ENCODE results near the gene CYP21A2. TPM values are rescaled to one million over a fixed set of nuclear protein-coding genes. Genes with fewer than 3 reads are reported as not detected.
"Not testable (repeated sequence)": the region's sequence is repeated elsewhere in the genome, so short reads cannot be mapped to it uniquely, and the experiment has no call there.

Gene CYP21A2
- total RNA-seq, 1 donor from 2014 or later = 0.44 TPM

DNA sequence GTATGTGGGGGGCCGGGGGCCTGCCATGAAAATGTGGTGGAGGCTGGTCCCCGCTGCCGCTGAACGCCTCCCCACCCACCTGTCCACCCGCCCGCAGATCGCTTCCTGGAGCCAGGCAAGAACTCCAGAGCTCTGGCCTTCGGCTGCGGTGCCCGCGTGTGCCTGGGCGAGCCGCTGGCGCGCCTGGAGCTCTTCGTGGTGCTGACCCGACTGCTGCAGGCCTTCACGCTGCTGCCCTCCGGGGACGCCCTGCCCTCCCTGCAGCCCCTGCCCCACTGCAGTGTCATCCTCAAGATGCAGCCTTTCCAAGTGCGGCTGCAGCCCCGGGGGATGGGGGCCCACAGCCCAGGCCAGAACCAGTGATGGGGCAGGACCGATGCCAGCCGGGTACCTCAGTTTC, 30.2 kb upstream of the CYP21A2 start:
- not testable (repeated sequence) for H3K4me1 Mint-ChIP-seq (ENCODE audit: unreplicated experiment); H3K4me3 Mint-ChIP-seq (ENCODE audit: unreplicated experiment); H3K27me3 Mint-ChIP-seq (ENCODE audit: unreplicated experiment); H3K36me3 Mint-ChIP-seq (ENCODE audit: low read depth, unreplicated experiment); DNase-seq (ENCODE audit: low spot score); H3K27ac Mint-ChIP-seq (ENCODE audit: unreplicated experiment); H3K9me3 Mint-ChIP-seq (ENCODE audit: unreplicated experiment)

DNA sequence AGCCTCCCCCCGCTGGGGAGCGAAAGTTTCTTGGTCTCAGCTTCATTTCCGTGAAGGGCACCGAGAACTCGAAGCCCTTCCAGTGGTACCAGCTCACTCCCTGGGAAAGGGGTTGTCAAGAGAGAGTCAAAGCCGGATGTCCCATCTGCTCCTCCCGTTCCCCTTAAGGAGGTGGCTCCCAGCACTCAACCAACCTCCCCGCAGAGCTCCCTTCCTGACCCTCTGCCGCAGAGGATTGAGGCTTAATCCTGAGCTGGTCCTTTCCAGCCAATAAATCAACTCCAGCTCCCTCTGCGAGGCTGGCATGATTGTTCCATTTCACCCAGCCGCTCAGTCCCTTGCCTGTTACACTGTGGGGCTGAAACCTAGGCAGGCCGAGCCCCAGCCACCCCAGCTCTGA, 29.6 kb upstream of the CYP21A2 start:
- H3K4me1 Mint-ChIP-seq (ENCODE audit: unreplicated experiment); H3K27ac Mint-ChIP-seq (ENCODE audit: unreplicated experiment); H3K36me3 Mint-ChIP-seq (ENCODE audit: low read depth, unreplicated experiment); H3K4me3 Mint-ChIP-seq (ENCODE audit: unreplicated experiment); H3K9me3 Mint-ChIP-seq (ENCODE audit: unreplicated experiment); DNase-seq (ENCODE audit: low spot score); H3K27me3 Mint-ChIP-seq (ENCODE audit: unreplicated experiment): not testable (repeated sequence)

DNA sequence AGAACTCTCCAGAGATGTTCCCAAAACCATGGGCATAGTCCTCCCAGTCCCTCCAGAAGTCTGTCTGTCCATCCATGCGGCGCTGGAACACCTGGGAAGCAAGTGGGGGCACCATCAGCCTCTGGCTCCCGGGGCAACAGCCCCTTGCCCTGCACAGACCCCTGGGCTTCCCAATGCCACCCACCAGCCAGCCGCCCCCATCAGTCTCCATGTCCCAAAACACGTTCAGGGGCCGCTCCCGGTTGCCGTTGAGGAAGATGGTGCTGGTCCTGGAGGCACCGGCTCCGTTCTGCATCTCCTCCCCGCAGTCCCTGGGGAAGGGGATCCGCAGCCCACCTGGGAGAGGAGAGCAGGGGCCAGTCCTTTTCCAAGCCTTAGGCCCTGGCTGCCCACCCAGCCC, 28.7 kb upstream of the CYP21A2 start:
- H3K36me3 Mint-ChIP-seq (ENCODE audit: low read depth, unreplicated experiment); H3K9me3 Mint-ChIP-seq (ENCODE audit: unreplicated experiment); H3K27ac Mint-ChIP-seq (ENCODE audit: unreplicated experiment); H3K4me1 Mint-ChIP-seq (ENCODE audit: unreplicated experiment); DNase-seq (ENCODE audit: low spot score); H3K27me3 Mint-ChIP-seq (ENCODE audit: unreplicated experiment); H3K4me3 Mint-ChIP-seq (ENCODE audit: unreplicated experiment): not testable (repeated sequence)

DNA sequence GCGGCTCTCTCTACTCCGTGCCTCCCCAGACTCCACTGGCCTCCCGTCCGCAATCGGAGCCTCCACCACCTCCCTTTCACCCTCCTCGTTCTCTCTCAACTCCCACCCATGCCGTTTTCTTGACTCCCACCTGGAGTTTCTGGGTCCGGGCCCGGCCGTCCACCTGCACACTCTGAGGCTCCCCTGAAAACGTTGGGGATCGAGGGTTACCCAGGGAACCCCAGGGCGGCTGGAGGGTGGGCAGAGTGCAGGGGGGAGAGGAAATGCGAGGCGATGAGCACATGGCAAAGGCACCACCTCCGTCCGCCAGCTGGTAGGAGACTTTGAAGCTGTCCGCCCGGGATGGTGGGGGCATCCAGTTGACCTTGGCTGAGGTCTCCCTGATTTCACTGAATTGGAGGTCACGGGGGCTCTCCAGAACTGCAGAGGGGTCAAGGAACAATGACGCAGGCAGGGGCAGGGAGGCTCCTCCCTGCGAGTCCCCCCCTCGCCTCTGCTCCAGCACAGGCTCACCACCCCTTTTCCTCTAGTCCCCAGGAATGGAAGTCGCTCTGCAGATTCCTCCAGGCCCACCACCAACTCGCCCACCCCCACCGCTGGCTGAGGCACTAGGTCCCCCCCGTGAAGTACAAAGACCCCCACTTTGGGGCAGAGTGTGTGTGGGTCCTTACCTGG, 27.2 kb upstream of the CYP21A2 start:
- not testable (repeated sequence) for H3K4me1 Mint-ChIP-seq (ENCODE audit: unreplicated experiment); H3K4me3 Mint-ChIP-seq (ENCODE audit: unreplicated experiment); H3K27me3 Mint-ChIP-seq (ENCODE audit: unreplicated experiment); DNase-seq (ENCODE audit: low spot score); H3K36me3 Mint-ChIP-seq (ENCODE audit: low read depth, unreplicated experiment); H3K27ac Mint-ChIP-seq (ENCODE audit: unreplicated experiment); H3K9me3 Mint-ChIP-seq (ENCODE audit: unreplicated experiment)

DNA sequence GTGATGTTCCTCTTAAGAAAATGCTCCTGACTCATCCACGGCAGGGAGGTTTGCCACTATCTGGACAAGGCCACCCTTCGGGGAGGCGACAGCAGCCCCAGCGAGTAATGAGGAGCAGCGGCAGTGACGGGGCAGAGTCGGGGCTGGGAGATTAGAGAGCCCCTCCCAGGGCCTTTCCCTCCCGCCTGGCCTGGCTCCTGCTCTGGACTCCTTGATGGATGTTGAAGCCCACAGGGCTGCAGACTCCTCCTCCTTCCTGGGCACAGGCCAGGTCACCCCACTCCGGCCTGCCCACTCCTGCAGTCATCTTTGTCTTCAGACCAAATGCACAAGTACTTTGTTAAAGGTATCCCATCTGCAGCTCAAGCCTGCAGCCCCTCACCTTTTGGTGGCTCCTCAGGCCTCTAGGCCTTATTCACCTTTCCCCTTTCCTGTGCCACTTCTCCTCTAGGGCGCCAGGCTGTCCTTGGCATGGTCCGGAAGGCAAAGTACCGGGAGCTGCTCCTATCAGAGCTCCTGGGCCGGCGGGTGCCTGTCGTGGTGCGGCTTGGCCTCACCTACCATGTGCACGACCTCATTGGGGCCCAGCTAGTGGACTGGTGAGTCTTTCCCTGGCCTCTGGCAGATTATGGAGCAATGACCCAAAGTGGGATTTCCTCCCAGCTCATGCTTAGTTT, 25.1 kb upstream of the CYP21A2 start:
- H3K27ac Mint-ChIP-seq (ENCODE audit: unreplicated experiment); H3K4me3 Mint-ChIP-seq (ENCODE audit: unreplicated experiment); DNase-seq (ENCODE audit: low spot score); H3K36me3 Mint-ChIP-seq (ENCODE audit: low read depth, unreplicated experiment); H3K9me3 Mint-ChIP-seq (ENCODE audit: unreplicated experiment); H3K4me1 Mint-ChIP-seq (ENCODE audit: unreplicated experiment); H3K27me3 Mint-ChIP-seq (ENCODE audit: unreplicated experiment): not testable (repeated sequence)

DNA sequence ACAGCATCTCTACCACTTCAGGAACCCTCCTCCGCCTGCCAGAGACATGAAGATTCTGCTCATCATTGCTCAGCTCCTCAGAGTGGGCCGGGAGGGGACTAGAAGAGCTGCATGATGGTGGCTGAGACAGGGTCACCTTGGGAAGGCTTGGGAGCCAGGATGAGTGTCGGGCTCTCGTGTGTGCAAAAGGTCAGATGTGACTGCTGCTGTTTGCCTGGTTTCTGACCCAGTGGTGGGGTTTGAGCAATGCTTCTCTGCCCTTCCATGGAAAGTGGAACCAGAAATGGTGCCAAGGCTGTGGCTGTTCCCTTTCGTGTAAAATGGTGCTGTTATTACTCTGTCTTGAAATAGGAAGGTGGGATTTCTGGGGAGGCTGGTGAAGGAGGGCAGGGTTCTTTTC, 24.5 kb upstream of the CYP21A2 start:
- not testable (repeated sequence) for H3K4me1 Mint-ChIP-seq (ENCODE audit: unreplicated experiment); H3K36me3 Mint-ChIP-seq (ENCODE audit: low read depth, unreplicated experiment); H3K27me3 Mint-ChIP-seq (ENCODE audit: unreplicated experiment); H3K9me3 Mint-ChIP-seq (ENCODE audit: unreplicated experiment); H3K4me3 Mint-ChIP-seq (ENCODE audit: unreplicated experiment); DNase-seq (ENCODE audit: low spot score); H3K27ac Mint-ChIP-seq (ENCODE audit: unreplicated experiment)

DNA sequence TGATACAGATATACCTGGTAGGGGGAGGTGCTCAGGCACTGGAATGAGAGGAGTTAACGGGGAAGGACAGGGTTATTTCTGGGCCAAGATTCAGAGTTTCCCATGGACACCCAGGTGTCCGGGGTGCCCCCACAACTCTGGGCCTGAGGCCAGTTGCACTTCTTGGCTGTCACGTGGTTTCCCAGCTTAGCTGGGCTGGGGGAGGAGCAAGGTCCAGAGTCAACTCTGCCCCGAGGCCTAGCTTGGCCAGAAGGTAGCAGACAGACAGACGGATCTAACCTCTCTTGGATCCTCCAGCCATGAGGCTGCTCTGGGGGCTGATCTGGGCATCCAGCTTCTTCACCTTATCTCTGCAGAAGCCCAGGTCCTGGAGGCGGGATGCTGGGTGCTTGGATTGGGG, 23.7 kb upstream of the CYP21A2 start, which contains the start of gene C4B:
Gene C4B (plus strand): TSS at position 249 of the 400 bp plus-strand sequence. CDS start 51 bp downstream, at position 300.
- H3K4me1 Mint-ChIP-seq (ENCODE audit: unreplicated experiment); H3K27me3 Mint-ChIP-seq (ENCODE audit: unreplicated experiment); H3K9me3 Mint-ChIP-seq (ENCODE audit: unreplicated experiment); H3K36me3 Mint-ChIP-seq (ENCODE audit: low read depth, unreplicated experiment); H3K27ac Mint-ChIP-seq (ENCODE audit: unreplicated experiment); DNase-seq (ENCODE audit: low spot score); H3K4me3 Mint-ChIP-seq (ENCODE audit: unreplicated experiment): not testable (repeated sequence)

DNA sequence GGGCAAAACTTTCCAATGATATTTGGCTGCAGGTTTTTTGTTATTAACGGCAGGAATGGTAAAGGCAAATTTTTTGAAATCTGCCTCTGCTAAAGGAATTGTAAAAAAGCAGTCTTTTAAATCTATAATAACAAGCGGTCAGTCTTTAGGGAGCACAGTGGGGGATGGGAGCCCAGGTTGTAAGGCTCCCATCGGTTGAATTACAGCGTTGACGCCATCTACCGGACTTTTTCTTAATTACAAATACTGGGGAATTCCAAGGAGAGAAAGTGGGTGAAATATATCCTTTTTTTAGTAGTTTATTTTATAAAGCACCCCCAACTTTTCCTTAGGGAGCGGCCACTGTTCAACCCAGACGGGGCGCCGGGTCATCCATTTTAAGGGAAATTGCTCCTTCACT, 16.1 kb upstream of the CYP21A2 start:
- not testable (repeated sequence) for H3K4me1 Mint-ChIP-seq (ENCODE audit: unreplicated experiment); DNase-seq (ENCODE audit: low spot score); H3K36me3 Mint-ChIP-seq (ENCODE audit: low read depth, unreplicated experiment); H3K4me3 Mint-ChIP-seq (ENCODE audit: unreplicated experiment); H3K9me3 Mint-ChIP-seq (ENCODE audit: unreplicated experiment); H3K27ac Mint-ChIP-seq (ENCODE audit: unreplicated experiment); H3K27me3 Mint-ChIP-seq (ENCODE audit: unreplicated experiment)

DNA sequence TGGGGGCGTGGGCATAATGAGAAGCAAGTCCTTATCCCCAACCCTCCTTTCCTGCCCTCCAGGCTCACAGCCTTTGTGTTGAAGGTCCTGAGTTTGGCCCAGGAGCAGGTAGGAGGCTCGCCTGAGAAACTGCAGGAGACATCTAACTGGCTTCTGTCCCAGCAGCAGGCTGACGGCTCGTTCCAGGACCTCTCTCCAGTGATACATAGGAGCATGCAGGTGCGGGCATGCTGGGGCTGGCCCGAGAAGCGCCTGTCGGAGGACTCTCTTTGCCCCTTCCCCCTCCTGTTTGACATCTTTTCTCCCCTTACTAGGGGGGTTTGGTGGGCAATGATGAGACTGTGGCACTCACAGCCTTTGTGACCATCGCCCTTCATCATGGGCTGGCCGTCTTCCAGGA, 9.6 kb upstream of the CYP21A2 start:
- H3K4me1 Mint-ChIP-seq (ENCODE audit: unreplicated experiment); DNase-seq (ENCODE audit: low spot score); H3K27ac Mint-ChIP-seq (ENCODE audit: unreplicated experiment); H3K9me3 Mint-ChIP-seq (ENCODE audit: unreplicated experiment); H3K4me3 Mint-ChIP-seq (ENCODE audit: unreplicated experiment); H3K27me3 Mint-ChIP-seq (ENCODE audit: unreplicated experiment); H3K36me3 Mint-ChIP-seq (ENCODE audit: low read depth, unreplicated experiment): not testable (repeated sequence)

DNA sequence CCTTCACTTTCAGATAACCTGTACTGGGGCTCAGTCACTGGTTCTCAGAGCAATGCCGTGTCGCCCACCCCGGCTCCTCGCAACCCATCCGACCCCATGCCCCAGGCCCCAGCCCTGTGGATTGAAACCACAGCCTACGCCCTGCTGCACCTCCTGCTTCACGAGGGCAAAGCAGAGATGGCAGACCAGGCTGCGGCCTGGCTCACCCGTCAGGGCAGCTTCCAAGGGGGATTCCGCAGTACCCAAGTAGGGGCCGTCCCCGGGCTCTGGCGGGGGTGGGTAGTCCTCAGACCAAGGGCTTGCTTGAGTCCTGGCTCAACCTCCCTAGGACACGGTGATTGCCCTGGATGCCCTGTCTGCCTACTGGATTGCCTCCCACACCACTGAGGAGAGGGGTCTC, 8.7 kb upstream of the CYP21A2 start:
- H3K4me1 Mint-ChIP-seq (ENCODE audit: unreplicated experiment); H3K9me3 Mint-ChIP-seq (ENCODE audit: unreplicated experiment); H3K27ac Mint-ChIP-seq (ENCODE audit: unreplicated experiment); DNase-seq (ENCODE audit: low spot score); H3K27me3 Mint-ChIP-seq (ENCODE audit: unreplicated experiment); H3K4me3 Mint-ChIP-seq (ENCODE audit: unreplicated experiment); H3K36me3 Mint-ChIP-seq (ENCODE audit: low read depth, unreplicated experiment): not testable (repeated sequence)

DNA sequence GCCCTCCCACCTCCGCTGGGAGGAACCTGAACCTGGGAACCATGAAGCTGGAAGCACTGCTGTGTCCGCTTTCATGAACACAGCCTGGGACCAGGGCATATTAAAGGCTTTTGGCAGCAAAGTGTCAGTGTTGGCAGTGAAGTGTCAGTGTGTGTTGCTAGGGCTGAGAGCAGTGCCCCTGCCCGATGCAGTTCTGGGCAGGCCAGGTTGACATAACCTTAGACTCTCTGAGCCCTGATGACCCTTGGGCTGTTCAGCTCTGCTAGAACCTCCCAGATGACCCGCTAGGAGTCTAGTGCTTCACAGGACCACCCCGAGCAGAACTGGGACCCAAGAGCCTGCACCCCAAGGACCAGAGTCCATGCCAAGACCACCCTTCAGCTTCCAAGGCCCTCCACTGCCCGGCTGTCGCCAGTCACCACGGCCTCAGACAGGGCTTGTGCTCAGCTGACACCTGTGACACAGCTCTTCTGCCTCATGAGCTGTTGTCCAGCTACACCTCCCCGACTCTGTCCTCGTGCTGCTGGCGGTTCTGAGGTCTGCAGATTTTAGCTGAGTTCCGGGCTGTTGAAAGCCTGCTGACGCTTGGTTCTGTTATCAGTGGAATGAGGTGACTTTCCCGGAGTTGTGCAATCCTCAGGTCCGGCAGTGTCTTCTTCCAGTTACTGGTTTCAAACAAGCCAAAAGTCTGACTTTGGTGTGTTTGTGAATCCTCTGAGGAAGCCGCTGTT, 2.8 kb upstream of the CYP21A2 start:
- not testable (repeated sequence) for H3K9me3 Mint-ChIP-seq (ENCODE audit: unreplicated experiment); H3K27me3 Mint-ChIP-seq (ENCODE audit: unreplicated experiment); H3K27ac Mint-ChIP-seq (ENCODE audit: unreplicated experiment); H3K4me1 Mint-ChIP-seq (ENCODE audit: unreplicated experiment); H3K4me3 Mint-ChIP-seq (ENCODE audit: unreplicated experiment); DNase-seq (ENCODE audit: low spot score); H3K36me3 Mint-ChIP-seq (ENCODE audit: low read depth, unreplicated experiment)

DNA sequence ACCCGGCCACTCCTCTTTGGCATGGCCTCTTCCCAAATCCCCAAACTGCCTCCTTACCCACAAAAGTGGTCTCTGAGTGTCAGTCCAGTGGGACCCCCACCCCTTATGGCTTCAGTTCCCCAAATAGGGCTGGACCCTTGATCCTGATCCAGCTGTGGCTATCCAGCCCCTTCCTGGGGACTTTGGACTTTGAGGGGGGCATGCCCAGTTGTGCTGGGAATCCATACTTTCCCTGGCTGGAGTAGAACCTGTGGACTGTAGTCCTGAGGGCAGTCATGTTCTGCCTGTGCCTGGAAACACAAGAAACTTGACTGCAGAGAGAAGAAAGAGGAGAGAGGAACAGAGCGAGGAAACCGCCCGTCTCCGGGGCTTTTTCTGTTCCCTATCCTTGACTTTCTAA, 1.1 kb upstream of the CYP21A2 start:
- DNase-seq (ENCODE audit: low spot score); H3K27me3 Mint-ChIP-seq (ENCODE audit: unreplicated experiment); H3K27ac Mint-ChIP-seq (ENCODE audit: unreplicated experiment); H3K36me3 Mint-ChIP-seq (ENCODE audit: low read depth, unreplicated experiment); H3K4me3 Mint-ChIP-seq (ENCODE audit: unreplicated experiment); H3K9me3 Mint-ChIP-seq (ENCODE audit: unreplicated experiment); H3K4me1 Mint-ChIP-seq (ENCODE audit: unreplicated experiment): not testable (repeated sequence)

Data from endothelial cell (in vitro differentiated cells).